Mononuclear cell (primary cell): Measurements from ENCODE around the gene STEAP1. TPM values are rescaled to one million over a fixed set of nuclear protein-coding genes. Genes with fewer than 3 reads are reported as not detected.
"Not testable (repeated sequence)": the region's sequence is repeated elsewhere in the genome, so short reads cannot be mapped to it uniquely, and the experiment has no call there.

Experiments
- H3K27me3 ChIP-seq: 2 replicates; pipeline ENCODE4 v1.6.0; 2011; ENCODE audit warnings: low read length, control low read depth; ENCODE audit not compliant: insufficient read depth
- H3K4me1 ChIP-seq: 2 replicates; pipeline ENCODE4 v1.5.1; 2011; ENCODE audit warnings: mild to moderate bottlenecking, low read length, control low read depth; ENCODE audit not compliant: insufficient read depth
- H3K4me3 ChIP-seq: 2 replicates; pipeline ENCODE4 v1.5.1; 2011; ENCODE audit warnings: mild to moderate bottlenecking, low read length, moderate library complexity
- H3K9me3 ChIP-seq: 2 replicates; pipeline ENCODE4 v1.5.1; 2011; ENCODE audit warnings: low read depth, mild to moderate bottlenecking, control low read depth, low read length
- total RNA-seq: library from RNA; depleted of rRNA; stranded (reverse); fragments of >200 nt; gene quantifications from one replicate; pipeline ENCODE4 v1.2.3, GENCODE V29; 2012

Gene STEAP1
- total RNA-seq, 1 donor, result 0.21 TPM

- H3K4me1 ChIP-seq, result no peaks in the 10 kb centered on the region
- no peaks in the 10 kb centered on the region for H3K9me3 ChIP-seq
- no peaks in the 10 kb centered on the region for H3K27me3 ChIP-seq
- no peak overlapping the region for H3K4me3 ChIP-seq
Observed at GRCh38 chr7:90165724-90166123, 11.5 kb downstream of the STEAP1 start.

DNA sequence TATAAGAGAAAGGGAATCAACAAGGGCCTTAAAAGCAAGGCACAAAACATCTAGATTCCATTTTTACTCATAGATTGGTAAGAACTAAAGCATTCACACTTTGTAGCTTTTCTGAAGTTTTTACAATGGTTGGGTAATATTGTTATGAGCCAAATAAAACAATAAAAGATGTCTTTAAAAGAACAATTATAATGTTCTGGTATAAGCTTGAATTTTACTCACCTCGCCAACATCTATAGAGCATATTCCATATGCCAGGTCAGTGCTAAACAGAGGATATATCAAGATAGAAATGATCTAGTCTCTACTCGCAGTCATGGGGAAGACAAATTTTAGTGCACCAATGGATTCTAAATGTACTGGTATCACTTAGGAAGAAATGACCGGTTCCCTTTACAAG lies 11.9 kb downstream of the STEAP1 start:
- H3K9me3 ChIP-seq, result no peaks in the 10 kb centered on the region
- H3K4me3 ChIP-seq, result no peak overlapping the region
- no peaks in the 10 kb centered on the region for H3K4me1 ChIP-seq
- no peaks in the 10 kb centered on the region for H3K27me3 ChIP-seq

DNA sequence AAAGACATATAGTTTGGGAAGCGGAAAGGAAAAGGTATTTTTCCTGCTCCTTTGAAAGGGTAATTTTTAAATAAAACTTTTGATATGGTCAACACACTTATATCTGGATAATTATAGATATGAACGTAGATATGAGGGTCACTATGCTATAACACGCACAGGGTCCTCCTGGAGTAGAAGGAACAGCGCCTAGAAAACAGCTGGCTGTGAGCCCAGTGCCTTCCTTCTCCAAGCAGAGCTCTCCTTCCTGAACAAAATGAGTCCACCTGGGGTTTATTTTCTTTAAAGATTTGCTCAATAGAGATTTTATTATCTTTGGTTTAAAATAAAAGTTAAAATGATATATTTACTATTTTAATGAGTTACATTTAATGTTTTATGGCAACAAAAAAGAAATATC lies 13.1 kb downstream of the STEAP1 start:
- Histone ChIP-seq H3K4me1 (no peaks in the 10 kb centered on the region), H3K9me3 (no peaks in the 10 kb centered on the region), H3K4me3 (no peak overlapping the region), H3K27me3 (no peaks in the 10 kb centered on the region)

- Histone ChIP-seq H3K4me1 (no peaks in the 10 kb centered on the region), H3K27me3 (no peaks in the 10 kb centered on the region), H3K9me3 (no peaks in the 10 kb centered on the region), H3K4me3 (no peak overlapping the region)
Observed at GRCh38 chr7:90169891-90170290, 15.6 kb downstream of the STEAP1 start.

GRCh38 chr7:90172121-90172520 lies 17.9 kb downstream of the STEAP1 start:
- Histone ChIP-seq H3K4me3 (no peak overlapping the region), H3K9me3 (no peaks in the 10 kb centered on the region), H3K4me1 (no peaks in the 10 kb centered on the region), H3K27me3 (no peaks in the 10 kb centered on the region)

DNA sequence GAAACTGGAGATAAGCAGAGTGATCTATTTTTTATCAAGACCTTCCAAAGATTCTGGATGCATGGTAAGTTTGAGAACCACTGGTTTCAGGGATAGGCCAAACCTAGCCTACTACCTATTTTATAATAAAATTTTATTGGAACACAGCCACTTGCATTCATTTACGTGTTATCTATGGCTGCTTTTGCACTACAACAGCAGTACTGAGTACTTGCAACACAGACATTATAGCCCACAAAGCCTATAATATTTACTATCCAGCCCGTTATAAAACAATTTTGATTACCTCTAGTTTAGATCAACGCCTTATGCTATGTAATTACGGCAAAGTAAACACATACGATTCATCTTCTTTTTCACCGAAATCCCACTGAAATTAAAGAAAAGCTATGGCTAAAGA lies 18.4 kb downstream of the STEAP1 start:
- H3K4me3 ChIP-seq, result no peak overlapping the region
- no peaks in the 10 kb centered on the region for H3K4me1 ChIP-seq
- no peaks in the 10 kb centered on the region for H3K9me3 ChIP-seq
- H3K27me3 ChIP-seq, result no peaks in the 10 kb centered on the region

DNA sequence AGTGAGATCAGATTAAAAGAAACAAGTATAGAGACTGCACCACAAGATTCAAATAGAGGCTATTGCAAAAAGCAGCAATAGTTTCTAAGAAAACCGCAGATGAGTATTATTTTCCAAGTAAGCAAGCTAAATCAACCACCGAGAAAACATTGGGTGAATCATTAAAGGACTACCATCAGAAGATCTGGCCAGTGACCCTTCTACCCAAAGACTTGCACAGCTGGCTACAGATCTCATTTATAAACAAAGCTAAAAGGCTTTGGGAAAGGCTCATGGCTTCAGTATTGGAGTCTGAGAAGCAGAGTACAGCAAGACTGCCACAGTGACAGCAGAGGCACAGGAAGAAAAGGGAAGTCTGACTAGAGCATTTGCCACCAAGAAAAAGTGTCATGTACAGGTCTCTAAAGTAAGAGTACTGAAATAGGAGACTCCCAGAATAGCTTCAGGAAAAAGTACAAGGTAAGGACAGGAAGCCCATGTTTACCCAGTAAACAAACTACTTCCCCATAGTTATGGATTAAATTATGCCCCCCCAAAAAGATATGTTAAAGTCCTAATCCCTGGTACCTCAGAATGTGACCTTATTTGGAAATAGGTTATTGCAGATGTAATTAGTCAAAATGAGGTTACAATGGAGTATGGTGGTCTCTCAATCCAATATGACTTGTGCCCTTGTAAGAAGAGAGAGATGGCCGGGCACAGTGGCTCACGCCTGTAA lies 19.0 kb downstream of the STEAP1 start:
- no peaks in the 10 kb centered on the region for H3K9me3 ChIP-seq
- no peaks in the 10 kb centered on the region for H3K4me1 ChIP-seq

DNA sequence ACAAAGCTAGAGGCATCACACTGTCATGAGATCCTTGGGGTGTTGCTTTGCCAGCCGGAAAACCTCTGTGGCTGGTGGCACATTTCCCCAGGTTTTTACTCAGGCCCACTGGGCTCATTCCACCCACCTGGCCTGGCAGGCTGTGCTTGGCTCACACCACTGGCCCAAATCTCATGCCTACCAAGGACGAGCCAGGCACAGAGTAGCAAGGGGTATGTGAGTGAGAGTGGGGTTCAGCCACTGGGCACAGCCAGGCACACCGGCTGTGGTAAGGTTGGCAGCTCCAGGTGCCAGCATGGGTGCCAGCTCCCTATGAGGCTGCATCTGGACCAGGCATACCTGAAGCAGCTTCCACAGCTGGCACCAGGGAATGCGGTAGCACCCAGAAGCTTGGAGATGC lies 21.4 kb downstream of the STEAP1 start:
- no peaks in the 10 kb centered on the region for H3K27me3 ChIP-seq
- H3K9me3 ChIP-seq, result no peaks in the 10 kb centered on the region
- peaks cover 12% of the 10 kb centered on the region for H3K4me1 ChIP-seq
- H3K4me3 ChIP-seq, result no peak overlapping the region

More for the DNA sequence above, 19.0 kb downstream of the STEAP1 start:
- Histone ChIP-seq H3K27me3 (no peaks in the 10 kb centered on the region), H3K4me3 (no peak overlapping the region)

DNA sequence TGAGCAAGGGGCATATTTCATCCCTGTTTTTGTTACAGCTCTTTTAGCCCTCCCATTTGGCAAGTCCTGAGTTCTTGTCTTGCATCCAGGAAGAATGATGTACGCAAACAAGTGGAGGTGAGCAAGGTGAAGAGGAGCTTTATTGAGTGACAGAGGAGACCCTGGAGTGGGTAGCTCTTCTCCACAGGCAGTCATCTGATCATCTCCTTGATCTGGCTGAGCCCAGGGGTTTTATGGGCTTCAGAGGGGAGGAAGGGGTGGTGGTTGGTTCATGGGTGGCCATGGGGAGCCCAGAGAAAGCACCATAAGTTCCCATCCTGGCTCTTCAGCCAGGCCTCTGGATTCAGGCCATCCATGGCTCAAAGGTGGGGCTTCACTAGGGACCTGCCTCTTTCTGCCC lies 21.9 kb downstream of the STEAP1 start:
- no peak overlapping the region for H3K4me3 ChIP-seq
- no peaks in the 10 kb centered on the region for H3K9me3 ChIP-seq
- no peaks in the 10 kb centered on the region for H3K27me3 ChIP-seq
- peaks cover 12% of the 10 kb centered on the region for H3K4me1 ChIP-seq

DNA sequence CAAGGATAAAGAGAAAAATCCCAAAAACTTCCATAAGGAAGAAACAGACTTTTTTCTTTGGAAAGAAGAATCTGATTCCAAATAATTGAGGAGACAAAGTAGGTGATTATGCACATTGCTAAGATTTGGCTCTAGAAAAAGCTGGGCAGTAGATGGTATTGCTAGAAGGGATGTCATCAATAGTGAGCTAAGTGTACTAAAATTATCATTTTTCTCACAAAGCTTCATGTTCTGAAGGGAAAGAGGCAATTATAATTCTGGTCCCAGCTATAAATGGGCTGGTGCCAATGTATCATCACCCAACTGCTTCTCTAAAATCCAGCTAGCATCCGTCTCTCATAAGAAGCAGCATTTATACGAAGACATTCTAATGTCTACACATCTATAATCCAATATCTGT lies 23.9 kb downstream of the STEAP1 start:
- Histone ChIP-seq H3K27me3 (no peaks in the 10 kb centered on the region), H3K9me3 (no peaks in the 10 kb centered on the region), H3K4me3 (no peak overlapping the region), H3K4me1 (peaks cover 12% of the 10 kb centered on the region)

- Histone ChIP-seq H3K4me1 (peaks cover 12% of the 10 kb centered on the region), H3K9me3 (no peaks in the 10 kb centered on the region), H3K27me3 (no peaks in the 10 kb centered on the region), H3K4me3 (no peak overlapping the region)
Observed at GRCh38 chr7:90178679-90179278, 24.5 kb downstream of the STEAP1 start.

GRCh38 chr7:90180011-90180585 lies 25.8 kb downstream of the STEAP1 start:
- Histone ChIP-seq H3K9me3 (no peaks in the 10 kb centered on the region), H3K4me3 (no peak overlapping the region), H3K4me1 (peaks cover 12% of the 10 kb centered on the region), H3K27me3 (no peaks in the 10 kb centered on the region)

GRCh38 chr7:90180649-90181048 lies 26.4 kb downstream of the STEAP1 start:
- peaks cover 12% of the 10 kb centered on the region for H3K4me1 ChIP-seq
- no peaks in the 10 kb centered on the region for H3K9me3 ChIP-seq
- H3K27me3 ChIP-seq, result no peaks in the 10 kb centered on the region
- H3K4me3 ChIP-seq, result no peak overlapping the region

DNA sequence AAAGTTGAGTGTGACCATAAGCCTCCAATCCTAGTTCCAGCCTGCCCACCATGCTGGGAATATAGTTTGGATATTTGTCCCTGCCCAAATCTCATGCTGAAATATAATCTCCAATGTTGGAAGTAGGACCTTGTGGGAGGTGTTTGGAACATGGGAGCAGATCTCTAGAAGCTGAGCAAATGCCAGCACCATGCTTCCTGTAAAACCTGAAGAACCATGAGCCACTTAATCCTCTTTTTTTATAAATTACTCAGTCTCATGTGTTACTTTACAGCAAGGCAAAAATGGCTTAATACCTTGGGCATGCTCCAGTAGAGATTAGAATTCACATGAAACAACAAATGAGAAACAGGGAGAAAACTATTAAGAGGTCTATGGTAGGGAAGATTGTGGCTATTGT lies 27.2 kb downstream of the STEAP1 start:
- Histone ChIP-seq H3K9me3 (no peaks in the 10 kb centered on the region), H3K27me3 (no peaks in the 10 kb centered on the region), H3K4me1 (peaks cover 12% of the 10 kb centered on the region), H3K4me3 (no peak overlapping the region)

DNA sequence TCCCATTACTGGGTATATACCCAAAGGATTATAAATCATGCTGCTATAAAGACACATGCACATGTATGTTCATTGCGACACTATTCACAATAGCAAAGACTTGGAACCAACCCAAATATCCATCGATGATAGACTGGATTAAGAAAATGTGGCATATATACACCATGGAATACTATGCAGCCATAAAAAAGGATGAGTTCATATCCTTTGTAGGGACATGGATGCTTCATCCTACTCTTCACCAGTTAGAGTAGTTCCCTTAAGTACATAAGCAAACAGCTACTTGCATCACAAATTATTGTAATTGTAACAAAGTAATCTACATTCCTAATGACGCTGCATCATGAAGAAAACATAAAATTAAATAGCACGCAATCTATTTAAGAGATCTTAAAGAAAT lies 32.0 kb downstream of the STEAP1 start:
- H3K9me3 ChIP-seq, H3K27me3 ChIP-seq, H3K4me3 ChIP-seq, H3K4me1 ChIP-seq: not testable (repeated sequence)
